22Rv1 (cell line): Measurements from ENCODE around the gene ARF3.

Experiments
- CTCF ChIP-seq: fragments of 450-650 bp; IDR thresholded peaks from 2 replicates; pipeline ENCODE4 v1.5.1; 2017; ENCODE audit warnings: mild to moderate bottlenecking
- ZFX ChIP-seq: fragments of 450-650 bp; IDR thresholded peaks from 2 replicates; pipeline ENCODE4 v1.6.1; 2017; ENCODE audit warnings: antibody characterized with exemption, borderline replicate concordance

DNA sequence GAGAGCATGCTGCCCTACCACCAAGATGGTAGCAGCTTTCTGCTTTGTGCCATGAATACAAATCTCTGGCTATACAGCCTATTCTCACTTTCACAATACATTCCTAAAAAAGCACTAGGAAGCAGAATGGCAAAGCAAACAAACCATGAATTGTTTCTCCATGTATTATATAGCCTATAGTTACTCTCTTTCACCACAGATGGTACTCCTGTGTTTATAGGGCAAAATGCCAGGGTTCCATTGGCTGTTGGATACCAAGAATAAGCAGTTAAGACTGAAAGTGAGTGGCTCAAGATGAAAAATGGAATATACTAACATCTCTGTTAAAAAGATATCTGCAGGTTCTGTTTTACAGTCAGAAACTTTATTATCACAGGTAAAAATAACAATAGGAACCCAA is 11.1 kb downstream of the ARF3 start:
- no peak for TF ChIP-seq CTCF
- TF ChIP-seq ZFX = no peak
